ENCODE results near the gene CDC42EP5. TPM values are rescaled to one million over a fixed set of nuclear protein-coding genes. Genes with fewer than 3 reads are reported as not detected.

The CDC42EP5 gene
- polyA plus RNA-seq, 3 donors, result not detected

- Mint-ChIP-seq H3K9me3 (peaks cover 0 to 14% (median 9%) of the 10 kb centered on the region in 7 donors), H3K27me3 (ENCODE audit: low read depth in 3 of 3) (peaks cover 10 to 21% (median 21%) of the 10 kb centered on the region in 3 donors), H3K36me3 (peaks cover 38 to 45% of the 10 kb centered on the region in 2 donors), H3K4me1 (peaks cover 32% of the 10 kb centered on the region), H3K27ac (peak overlapping the region; percentile 54 to 86 (median 70)), H3K4me3 (peak overlapping the region in 1 of 2 donors; percentile 62)
- Histone ChIP-seq H3K36me3 (replicated peaks in 1 of 2; ENCODE audit: control insufficient read depth in 1 of 2, insufficient read depth in 2 of 2, low read length in 2 of 2) (peaks cover 50% of the 10 kb centered on the region in 2 donors), H2AFZ (ENCODE audit: insufficient read depth, low read depth, low read length, poor library complexity, severe bottlenecking) (no peak overlapping the region), H3K79me2 (ENCODE audit: insufficient read depth, low read length) (peaks cover 31% of the 10 kb centered on the region), H3K9me3 (replicated peaks in 1 of 2; ENCODE audit: control insufficient read depth in 1 of 2, insufficient read depth in 1 of 2, low read length in 2 of 2) (peaks cover 0 to 3% of the 10 kb centered on the region in 2 donors), H3K4me3 (replicated peaks in 1 of 3; ENCODE audit: low read depth in 2 of 3, low read length in 3 of 3) (peak overlapping the region in 2 of 3 experiments; percentile 31 to 89), H3K27ac (ENCODE audit: low read depth in 1 of 2, low read length in 2 of 2) (peak overlapping the region; percentile 83 to 87), H3K4me2 (replicated peaks; ENCODE audit: extremely low read depth, low read length, poor library complexity, severe bottlenecking) (peak overlapping the region; percentile 94), H3K4me1 (ENCODE audit: control insufficient read depth in 1 of 2, insufficient read depth in 2 of 2, low read length in 2 of 2) (peaks cover 33 to 42% of the 10 kb centered on the region in 2 donors), H4K20me1 (ENCODE audit: insufficient read depth, low read length) (peaks cover 57% of the 10 kb centered on the region), H3K9ac (ENCODE audit: insufficient read depth, low read length, poor library complexity, severe bottlenecking) (peak overlapping the region; percentile 74), H3K27me3 (ENCODE audit: control insufficient read depth in 2 of 2, insufficient read depth in 2 of 2, low read length in 2 of 2) (peaks cover 0 to 11% of the 10 kb centered on the region in 2 donors)
- no peak for TF ChIP-seq CTCF (IDR thresholded peaks at IDR 0.05)
- intact Hi-C loops (cut with micrococcal nuclease), result loop anchor here in 1 of 2 donors (2.0 kb wide), 1 partner anchor 13 kb away; the partner anchor contains the start of gene LENG8
- no peak for DNase-seq
- WGBS (ENCODE audit: insufficient coverage), result 88% methylated on average over 12 of the region's 15 CpGs
Observed at GRCh38 chr19:54462047-54462654, 10.9 kb downstream of the CDC42EP5 start.

GRCh38 chr19:54461613-54462012, 11.5 kb downstream of the CDC42EP5 start:
- Histone ChIP-seq H3K36me3 (replicated peaks in 1 of 2; ENCODE audit: control insufficient read depth in 1 of 2, insufficient read depth in 2 of 2, low read length in 2 of 2) (peaks cover 55 to 56% of the 10 kb centered on the region in 2 donors), H2AFZ (ENCODE audit: insufficient read depth, low read depth, low read length, poor library complexity, severe bottlenecking) (no peak overlapping the region), H4K20me1 (ENCODE audit: insufficient read depth, low read length) (peaks cover 63% of the 10 kb centered on the region), H3K9ac (ENCODE audit: insufficient read depth, low read length, poor library complexity, severe bottlenecking) (no peak overlapping the region), H3K4me1 (ENCODE audit: control insufficient read depth in 1 of 2, insufficient read depth in 2 of 2, low read length in 2 of 2) (peaks cover 33 to 42% of the 10 kb centered on the region in 2 donors), H3K79me2 (ENCODE audit: insufficient read depth, low read length) (peaks cover 36% of the 10 kb centered on the region), H3K4me3 (replicated peaks in 1 of 3; ENCODE audit: low read depth in 2 of 3, low read length in 3 of 3) (no peak overlapping the region), H3K27ac (ENCODE audit: low read depth in 1 of 2, low read length in 2 of 2) (peak overlapping the region in 1 of 2 donors; percentile 36), H3K4me2 (replicated peaks; ENCODE audit: extremely low read depth, low read length, poor library complexity, severe bottlenecking) (peak overlapping the region; percentile 94), H3K9me3 (replicated peaks in 1 of 2; ENCODE audit: control insufficient read depth in 1 of 2, insufficient read depth in 1 of 2, low read length in 2 of 2) (peaks cover 0 to 3% of the 10 kb centered on the region in 2 donors), H3K27me3 (ENCODE audit: control insufficient read depth in 2 of 2, insufficient read depth in 2 of 2, low read length in 2 of 2) (peaks cover 0 to 11% of the 10 kb centered on the region in 2 donors)
- H3K4me3 Mint-ChIP-seq, result no peak overlapping the region
- H3K9me3 Mint-ChIP-seq, result peaks cover 0 to 13% (median 9%) of the 10 kb centered on the region in 7 donors
- WGBS (ENCODE audit: insufficient coverage), result no CpG with 5 or more reads among the region's 3 CpGs
- peaks cover 32% of the 10 kb centered on the region for H3K4me1 Mint-ChIP-seq
- DNase-seq, result no peak
- no peak for TF ChIP-seq CTCF (IDR thresholded peaks at IDR 0.05)
- H3K27ac Mint-ChIP-seq, result peak overlapping the region in 3 of 7 donors; percentile 37 to 78 (median 58)
- peaks cover 43 to 51% of the 10 kb centered on the region in 2 donors for H3K36me3 Mint-ChIP-seq
- peaks cover 8 to 17% (median 17%) of the 10 kb centered on the region in 3 donors for H3K27me3 Mint-ChIP-seq (ENCODE audit: low read depth in 3 of 3)
- intact Hi-C loops (cut with micrococcal nuclease), result loop anchor here in 1 of 2 donors (2.0 kb wide), 1 partner anchor 13 kb away; the partner anchor contains the start of gene LENG8

Measured in CD14-positive monocyte (primary cell).